Measurements from ENCODE around the gene SPG7.

SPG7 gene

DNA sequence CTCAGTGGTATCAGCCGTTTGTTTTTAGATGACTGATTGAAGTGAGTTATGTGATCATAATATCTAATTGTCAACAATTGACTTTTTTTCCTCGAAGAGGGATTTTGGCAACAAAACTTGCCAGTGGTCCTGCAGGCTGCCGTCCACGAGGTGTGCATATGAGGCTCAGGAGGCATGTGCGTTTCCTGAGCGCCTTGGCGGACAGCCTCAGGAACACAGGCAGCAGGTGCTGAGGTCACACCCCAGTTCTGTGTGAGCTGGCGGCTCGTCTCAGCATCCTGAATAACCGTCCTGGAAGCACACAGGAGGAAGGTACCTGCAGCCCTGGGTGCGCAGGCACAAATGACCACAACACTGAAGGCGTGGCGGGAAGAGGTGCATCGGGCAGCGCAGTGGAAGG is 11.7 kb downstream of the SPG7 start:
- no peak for DNase-seq

DNA sequence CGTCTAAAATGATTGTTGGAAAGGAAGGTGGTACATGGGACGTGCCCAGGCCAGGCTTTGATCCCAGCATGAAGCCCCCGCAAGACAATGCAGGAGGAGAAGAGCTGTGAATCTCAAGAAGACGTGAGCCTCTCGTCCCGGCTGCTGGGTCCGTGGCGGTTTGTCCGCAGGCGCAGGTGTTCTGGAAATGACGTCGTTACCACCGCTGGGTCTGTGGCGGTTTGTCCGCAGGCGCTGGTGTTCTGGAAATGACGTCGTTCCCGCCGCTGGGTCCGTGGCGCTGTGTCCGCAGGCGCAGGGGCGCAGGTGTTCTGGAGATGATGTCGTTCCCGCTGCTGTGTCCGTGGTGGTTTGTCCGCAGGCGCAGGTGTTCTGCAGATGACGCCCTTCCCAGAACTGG is 14.1 kb downstream of the SPG7 start:
- no peak for DNase-seq

DNA sequence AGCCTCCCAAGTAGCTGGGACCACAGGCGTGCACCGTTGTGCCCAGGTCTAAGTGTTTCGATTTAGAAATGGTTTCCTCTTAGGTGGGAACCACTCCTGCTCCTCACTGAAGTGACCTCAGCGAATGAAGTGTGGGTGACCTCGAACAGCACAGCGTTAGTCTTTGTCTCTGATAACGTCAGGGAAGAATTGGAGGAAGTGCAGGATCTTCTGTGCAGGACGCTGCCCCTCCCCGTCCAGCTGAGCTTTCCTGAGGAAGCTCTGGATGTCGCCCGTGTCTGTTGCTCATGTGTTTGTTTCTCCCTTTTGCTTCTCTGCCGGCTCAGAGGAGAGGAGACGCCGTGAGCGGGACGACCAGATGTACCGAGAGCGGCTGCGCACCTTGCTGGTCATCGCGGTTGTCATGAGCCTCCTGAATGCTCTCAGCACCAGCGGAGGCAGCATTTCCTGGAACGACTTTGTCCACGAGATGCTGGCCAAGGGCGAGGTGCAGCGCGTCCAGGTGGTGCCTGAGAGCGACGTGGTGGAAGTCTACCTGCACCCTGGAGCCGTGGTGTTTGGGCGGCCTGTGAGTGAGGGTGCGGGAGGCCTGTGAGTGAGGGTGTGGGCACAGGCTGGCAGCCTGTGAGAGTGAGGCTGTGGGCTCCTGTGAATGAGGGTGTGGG is 15.6 kb downstream of the SPG7 start:
- DNase-seq: no peak

DNA sequence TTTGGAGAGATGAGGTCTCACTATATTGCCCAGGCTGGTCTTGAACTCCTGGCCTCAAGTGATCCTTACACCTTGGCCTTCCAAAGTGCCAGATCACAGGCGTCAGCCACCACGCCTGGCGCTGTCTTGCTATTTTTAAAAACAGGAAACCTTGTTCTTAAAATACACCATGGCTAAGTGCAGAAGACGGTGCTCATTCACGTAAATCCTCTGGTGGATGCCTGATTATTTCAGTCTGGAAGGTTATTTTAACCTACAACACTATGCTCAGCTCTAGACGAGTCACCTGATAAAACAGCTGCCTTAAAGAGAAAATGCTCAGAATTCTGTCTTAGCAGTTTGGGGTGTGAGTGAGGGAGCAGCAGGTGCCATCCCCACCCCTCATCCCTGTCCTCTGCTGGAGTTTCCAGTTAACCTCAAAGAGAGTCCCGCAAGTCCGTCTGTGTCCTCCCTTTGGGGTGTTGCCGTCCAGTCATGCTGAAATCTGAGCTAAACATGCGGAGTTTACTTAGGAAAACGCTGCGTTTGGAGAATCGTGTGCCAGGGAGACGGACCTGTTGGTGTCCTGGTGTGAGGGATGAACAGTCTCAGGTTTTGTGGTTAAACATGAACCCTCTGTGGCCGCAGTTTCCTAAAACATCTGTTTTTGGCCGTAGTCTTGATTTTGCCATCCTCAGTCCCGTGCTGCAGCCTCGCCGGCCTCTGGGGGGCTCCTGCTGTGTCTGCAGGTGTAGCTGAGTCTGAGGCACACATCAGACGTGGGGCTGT is 17.1 kb downstream of the SPG7 start:
- no peak for DNase-seq

DNA sequence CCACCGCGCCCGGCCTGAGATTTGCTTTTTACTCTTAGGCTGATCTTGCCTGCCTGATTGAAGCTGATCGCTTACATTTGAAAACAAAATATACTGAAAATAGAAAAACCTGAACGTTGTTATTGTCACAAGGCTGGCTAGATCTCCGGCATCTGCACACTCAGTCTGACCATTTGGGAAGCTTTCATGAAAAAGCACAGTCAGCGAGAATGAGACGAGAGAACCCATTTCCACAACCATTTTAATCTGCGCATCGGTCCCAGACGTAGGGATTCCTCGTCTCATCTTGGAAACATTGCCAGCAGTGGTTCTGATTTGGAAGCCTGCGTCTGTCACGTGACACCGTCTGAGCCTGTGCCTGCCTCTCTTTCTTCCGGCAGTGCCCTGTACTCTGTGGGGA is 20.9 kb downstream of the SPG7 start:
- no peak for DNase-seq

DNA sequence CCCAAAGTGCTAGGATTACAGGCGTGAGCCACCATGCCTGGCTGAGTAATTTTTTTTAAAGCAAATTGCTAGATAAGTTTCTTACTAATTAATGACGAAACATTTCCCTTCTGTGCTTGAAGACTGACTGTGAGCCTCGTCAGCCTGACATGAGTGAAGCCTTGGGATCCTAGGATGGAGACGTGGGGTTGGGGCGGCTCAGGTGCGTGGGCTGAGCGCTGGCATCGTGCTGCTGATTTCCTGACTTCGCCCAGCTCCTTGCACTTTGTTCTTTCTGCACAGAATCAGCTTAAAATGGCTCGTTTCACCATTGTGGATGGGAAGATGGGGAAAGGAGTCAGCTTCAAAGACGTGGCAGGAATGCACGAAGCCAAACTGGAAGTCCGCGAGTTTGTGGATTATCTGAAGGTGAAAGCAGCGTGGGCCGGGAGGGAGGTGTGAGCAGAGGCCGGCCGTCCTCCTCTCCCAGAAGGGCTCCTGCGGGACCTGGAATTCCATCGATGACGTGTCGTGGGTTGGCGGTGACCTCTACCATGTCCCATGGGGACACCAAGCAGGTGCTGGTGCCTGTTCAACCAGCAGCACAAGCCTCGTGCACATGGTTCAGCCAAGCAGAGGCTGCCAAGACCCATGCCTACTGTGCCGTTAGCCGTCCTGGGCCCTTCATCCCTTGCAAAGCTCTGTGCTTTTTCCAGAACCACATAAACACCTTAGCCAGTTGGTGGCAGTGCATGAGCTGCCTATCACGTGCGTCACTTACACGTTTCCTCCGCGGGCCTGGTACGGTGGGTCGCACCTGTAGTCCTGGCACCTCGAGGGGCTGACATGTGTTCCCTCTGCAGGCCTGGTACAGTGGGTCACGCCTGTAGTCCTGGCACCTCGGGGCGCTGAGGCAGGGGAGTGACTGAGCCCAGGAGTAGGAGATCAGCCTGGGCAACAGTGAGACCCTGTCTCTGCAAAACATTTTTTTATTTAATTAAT is 22.5 kb downstream of the SPG7 start:
- no peak for DNase-seq

DNA sequence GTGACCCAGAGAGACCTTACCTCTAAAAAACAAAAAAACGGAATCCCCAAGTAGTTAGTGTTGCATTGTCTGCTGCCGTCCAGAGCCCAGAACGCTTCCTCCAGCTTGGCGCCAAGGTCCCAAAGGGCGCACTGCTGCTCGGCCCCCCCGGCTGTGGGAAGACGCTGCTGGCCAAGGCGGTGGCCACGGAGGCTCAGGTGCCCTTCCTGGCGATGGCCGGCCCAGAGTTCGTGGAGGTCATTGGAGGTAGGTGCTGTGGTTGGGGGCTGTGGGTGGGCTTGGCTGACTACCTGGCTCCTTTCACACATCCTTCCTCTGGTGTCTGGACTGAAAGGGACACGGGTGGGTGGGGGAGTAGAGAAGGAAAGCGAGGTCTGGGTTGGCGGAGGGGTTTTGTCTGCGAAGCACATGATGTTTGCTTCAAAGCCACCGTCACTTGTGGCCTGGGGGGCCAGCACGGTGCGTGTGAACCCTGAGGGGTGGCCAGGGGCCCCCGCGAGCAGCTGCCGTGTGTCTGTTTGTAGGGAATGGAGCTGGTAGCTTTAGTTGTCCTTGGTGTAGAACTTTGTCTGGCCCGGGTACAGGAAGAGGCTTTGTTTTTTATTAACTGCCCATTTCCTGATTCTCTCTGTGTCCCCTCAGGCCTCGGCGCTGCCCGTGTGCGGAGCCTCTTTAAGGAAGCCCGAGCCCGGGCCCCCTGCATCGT is 23.8 kb downstream of the SPG7 start:
- no peak for DNase-seq

DNA sequence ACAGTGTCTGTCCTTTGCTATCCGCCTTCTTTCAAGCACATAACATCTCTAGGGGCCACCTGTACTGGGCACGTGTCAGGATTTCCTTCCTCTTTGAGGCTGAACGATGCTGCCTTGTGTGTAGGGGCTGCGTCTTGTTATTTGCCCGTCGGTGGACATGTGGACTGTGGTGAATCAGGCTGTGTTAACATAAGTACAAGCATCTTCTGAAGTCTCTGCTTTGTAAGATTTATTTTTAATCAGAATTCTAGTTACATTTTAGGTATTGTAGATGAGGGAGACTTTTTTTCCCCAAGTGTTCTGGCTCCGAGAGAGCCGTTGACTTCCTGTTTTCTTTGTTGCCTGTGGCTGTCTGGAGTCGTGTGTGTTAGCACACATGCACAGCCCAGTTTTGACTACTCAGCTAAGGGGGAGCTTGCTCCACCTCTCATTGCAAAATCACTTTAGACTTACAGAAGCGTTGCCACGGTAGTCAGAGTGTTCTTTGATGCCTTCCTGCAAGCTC is 26.1 kb downstream of the SPG7 start:
- peak; percentile 19 to 22 for DNase-seq

DNA sequence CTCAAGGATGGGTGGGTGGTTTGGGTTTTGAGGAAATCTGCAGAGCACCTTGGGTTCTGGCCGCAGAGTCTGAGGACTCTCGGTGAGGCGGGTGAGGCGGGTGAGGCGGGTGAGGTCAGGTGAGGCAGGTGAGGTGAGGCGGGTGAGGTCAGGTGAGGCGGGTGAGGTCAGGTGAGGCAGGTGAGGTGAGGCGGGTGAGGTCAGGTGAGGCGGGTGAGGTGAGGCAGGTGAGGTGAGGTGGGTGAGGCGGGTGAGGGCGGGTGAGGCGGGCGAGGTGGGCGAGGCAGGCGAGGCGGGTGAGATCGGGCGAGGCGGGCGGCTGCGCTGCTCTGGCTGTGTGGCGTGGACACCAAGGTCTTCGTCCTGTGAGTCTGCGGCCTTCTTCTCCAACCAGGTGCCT is 28.2 kb downstream of the SPG7 start:
- DNase-seq: no peak

DNA sequence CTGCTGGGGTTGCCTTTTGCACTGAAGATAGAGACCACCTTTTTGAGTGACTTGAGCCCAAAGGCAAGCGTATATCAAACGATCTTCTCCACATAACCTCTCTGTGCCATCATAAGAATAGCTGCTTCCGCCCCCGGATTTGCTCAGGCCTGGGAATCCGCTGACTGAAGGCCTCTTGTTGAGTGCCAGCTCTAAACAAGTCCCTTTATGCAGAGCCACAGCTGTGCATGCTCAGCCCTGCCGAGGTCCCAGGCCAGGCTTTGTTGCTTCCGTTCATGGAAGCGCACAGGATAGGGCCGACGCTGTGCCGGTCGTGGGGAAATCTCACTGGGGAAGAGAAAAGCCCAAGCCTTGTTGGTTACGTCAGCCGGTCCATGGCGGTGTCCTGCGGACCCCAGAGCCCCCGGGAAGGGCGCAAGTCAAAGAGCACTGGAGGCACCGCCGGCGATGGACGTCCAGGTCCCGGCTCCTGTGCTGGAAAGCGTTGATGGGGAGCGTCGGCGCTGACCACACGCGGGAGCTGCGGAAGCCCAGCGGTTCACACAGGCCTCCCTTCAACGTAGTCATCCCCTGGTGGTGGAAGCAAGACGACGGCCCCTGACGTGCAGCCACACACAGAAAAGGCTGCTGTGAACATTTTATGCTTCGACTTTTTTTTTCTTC is 28.8 kb downstream of the SPG7 start:
- no peak for DNase-seq

DNA sequence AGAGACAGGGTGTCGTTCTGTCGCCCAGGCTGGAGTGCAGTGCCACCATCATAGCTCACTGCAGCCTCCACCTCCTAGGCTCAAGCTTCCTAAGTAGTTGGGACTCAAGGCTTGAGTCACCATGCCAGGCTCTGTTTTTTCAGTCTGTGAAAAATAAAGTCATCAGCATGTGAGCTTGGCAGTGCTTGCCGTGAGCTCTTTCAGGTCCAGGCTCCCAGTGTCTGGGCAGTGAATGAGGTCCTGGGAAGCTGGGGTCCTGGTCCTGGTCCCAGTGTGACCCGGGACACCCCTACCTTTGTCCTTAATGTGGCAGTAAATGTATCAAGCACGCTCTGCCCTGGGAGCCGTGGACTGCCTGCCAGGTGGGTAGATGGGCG is 29.3 kb downstream of the SPG7 start:
- DNase-seq: no peak

DNA sequence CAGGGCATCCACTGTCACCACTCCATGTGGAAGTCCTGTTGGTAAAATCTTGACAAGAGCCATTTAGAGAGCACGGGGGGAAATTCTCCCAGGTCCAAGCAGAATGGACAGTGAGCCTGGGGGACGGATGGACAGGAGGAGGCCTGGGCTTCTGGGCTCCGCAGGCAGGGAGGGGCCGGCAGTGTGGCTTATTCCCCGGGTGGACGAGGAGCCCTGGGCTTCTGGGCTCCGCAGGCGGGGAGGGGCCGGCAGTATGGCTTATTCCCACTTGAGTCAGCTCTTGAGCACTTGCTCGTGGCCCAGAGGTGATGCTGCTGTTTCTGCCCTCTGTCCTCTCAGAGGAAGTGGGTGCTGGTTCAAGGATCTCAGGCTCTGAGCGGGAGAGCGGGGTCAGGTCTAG is 30.1 kb downstream of the SPG7 start:
- no peak for DNase-seq

DNA sequence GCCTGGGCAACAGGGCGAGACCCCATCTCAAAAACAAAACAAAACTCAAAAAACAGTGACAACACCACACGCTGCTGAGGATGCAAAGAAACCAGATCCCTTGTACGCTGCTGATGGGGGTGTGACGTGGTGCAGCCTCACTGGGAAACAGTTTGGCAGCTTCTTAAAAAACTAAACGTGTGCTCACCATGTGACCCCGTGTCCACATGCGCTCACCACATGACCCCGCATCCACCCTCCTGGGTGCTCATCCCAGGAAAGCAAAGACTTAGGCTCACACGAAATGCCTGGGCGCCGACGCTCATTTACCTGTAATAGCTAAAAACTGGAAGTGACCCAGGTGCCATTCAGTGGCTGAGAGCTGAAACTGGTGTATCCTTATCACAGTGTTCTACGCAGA is 32.4 kb downstream of the SPG7 start:
- DNase-seq: no peak

DNA sequence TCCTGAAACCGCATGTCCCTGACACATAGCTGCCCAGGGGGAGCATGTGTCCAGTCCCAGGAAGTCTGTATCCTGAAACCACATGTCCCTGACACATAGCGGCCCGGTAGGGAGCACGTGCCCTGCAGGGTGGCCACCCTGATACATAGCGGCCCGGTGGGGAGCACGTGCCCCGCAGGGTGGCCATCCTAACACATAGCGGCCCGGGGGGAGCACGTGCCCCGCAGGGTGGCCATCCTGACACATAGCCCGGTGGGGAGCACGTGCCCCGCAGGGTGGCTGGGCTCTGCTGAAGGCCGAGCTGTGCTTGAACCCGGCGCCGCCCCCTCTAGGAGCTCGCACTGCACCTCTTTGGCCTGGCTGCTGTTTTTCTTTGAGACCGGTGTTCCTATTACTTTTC is 33.6 kb downstream of the SPG7 start:
- no peak for DNase-seq

DNA sequence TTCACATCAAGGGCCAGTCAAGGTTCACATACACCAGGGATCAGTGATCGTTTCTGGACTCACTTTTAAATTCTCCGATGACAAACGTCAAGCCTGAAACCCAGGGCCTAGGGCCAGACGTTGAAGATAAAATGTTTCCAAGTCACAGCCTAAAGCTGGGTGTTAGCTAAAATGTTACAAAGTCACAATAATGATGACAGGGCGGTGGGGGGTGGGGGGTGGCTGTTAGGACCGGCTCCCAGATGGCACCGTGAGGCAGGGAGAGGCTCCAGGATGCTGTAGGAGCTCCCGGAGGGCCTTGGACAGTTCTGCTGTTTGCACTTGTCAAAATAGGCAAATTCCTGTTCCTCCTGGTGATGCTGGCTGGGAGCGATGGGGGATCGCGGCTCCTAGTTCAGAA is 35.9 kb downstream of the SPG7 start:
- no peak for DNase-seq

DNA sequence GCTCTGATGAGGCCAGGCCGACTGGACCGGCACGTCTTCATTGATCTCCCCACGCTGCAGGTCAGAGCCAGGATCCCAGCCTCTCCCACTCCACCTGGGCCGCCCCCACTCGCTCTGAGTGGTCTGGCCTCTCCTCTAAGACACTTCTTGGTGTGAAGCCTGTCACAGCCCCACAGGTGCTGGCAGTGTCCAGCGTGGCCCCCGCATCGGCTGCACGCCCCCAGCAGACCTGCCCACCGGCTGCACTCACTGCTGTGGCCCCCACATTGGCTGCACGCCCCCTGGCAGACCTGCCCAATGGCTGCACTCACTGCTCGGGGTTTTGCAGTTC is 36.5 kb downstream of the SPG7 start:
- no peak for DNase-seq

DNA sequence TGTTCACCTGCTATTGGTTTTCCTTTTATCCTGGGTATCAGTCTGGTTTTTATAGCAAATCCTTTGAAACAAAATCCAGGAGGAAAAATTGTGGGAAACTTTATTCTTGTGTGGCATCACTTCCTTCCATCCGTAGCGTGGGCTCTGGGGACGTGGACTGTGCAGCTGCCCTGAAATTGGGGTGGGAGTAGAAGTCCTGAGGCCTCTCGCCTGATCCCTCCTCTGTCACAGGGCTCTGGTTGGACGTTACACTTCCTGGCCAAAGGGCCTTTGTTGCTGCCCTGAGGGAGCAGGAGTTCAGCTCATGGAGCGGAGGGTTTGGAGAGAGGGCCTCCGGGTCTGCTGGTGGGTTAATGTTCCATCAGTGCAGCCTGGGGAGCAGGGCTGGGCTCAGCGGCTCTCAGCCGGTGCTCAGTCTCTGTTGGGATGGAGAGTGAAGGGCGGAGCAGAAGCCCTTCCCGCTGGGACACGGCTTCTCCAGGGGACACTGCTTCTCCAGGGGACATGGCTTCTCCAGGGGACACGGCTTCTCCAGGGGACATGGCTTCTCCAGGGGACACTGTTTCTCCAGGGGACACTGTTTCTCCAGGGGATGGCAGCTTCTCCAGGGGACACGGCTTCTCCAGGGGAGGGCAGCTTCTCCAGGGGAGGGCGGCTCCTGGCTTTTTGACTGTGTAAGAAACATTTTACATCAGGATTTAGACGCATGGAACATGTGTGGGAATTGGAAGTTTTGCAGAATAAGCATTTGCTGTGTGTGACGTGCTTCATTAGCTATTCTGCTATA is 37.0 kb downstream of the SPG7 start:
- DNase-seq: no peak

DNA sequence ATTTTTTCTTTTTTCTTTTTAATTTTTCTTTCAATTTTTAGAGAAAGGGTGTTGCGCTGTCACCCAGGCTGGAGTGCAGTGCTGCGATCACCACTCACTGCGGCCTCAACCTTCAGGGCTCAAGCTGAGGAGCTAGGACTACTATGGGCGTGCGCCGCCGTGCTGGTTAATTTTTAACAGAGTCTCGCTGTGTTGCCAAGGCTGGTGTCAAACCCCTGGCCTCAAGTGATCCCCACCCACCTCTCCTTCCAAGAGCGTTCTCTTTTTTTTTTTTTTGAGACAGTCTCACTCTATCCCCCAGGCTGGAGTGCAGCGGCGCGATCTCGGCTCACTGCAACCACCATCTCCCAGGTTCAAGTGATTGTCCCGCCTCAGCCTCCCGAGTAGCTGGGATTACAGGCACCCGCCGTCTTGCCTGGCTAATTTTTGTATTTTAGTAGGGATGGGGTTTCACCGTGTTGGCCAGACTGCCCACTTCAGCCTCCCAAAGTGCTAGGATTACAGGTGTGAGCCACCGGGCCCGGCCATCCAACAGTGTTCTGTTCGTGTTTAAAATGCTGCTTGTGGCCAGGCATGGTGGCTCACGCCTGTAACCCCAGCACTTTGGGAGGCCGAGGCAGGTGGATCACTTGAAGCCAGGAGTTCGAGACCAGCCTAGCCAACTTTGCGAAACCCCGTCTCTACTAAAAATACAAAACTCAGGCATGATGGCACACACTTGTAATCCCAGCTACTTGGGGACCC is 37.8 kb downstream of the SPG7 start:
- DNase-seq: no peak

DNA sequence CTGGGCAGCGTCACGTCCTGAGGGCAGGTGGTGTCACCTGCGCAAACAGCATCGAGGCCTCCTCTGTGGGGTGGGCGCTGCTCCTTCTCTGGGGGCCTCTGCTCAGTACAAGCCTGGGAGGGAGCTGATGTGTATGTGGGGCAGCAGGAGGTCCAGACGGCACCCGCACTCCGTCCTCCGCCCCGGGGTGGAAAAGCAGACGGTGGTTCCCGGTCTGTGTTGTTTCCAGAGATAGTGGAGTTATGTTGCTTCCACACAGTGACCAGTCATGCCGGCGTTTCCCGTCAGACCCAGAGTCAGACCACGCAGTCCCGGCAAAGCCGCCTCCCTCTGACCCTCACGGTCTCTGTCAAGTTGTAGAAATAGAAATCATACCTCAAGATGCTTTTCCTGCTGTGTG is 38.6 kb downstream of the SPG7 start:
- DNase-seq: no peak

DNA sequence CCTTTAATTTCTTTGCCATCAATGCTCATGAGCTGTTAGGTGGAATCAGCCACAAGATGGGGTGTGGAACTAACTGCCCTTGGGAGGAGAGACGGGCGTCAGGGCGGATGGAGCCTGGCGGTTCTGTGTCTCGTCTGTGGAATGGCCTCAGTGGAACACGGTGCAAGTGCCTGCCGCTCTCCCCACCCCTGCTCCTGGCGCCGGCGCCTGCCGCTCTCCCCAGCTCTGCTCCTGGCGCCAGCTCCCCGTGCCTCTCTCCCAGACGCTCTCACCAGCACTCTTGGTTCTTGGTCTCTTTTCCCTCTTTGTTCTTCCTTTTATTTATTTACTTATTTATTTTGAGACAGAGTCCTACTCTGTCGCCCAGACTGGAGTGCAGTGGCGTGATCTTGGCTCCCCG is 39.1 kb downstream of the SPG7 start:
- no peak for DNase-seq

DNA sequence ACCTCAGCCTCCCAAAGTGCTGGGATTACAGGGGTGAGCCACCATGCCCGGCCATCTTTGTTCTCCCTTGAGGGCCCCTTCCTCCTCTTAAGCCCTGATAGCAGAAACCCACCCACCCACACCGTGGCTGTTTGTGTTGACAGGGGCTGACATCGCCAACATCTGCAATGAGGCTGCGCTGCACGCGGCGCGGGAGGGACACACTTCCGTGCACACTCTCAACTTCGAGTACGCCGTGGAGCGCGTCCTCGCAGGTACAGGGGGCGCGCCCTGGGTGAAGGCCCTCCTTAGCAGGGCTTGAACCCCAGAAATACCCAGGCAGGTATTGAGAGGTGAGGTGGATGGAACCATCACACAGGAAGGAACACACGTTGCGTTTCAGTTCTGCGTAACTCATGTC is 39.7 kb downstream of the SPG7 start:
- DNase-seq: no peak
